Inflammatory macrophage treated with lipopolysaccharide for 1 hour (primary cell): Measurements from ENCODE around the gene AXIN2.
A peak's percentile ranks its signal among the peaks of the same experiment; 100 is the strongest.

ENCODE experiments used
- DNase-seq, 2 donors: peaks; one replicate each; pipeline ENCODE4 v3.0.0-alpha.2; 2020 to 2022

The AXIN2 gene, protein sequence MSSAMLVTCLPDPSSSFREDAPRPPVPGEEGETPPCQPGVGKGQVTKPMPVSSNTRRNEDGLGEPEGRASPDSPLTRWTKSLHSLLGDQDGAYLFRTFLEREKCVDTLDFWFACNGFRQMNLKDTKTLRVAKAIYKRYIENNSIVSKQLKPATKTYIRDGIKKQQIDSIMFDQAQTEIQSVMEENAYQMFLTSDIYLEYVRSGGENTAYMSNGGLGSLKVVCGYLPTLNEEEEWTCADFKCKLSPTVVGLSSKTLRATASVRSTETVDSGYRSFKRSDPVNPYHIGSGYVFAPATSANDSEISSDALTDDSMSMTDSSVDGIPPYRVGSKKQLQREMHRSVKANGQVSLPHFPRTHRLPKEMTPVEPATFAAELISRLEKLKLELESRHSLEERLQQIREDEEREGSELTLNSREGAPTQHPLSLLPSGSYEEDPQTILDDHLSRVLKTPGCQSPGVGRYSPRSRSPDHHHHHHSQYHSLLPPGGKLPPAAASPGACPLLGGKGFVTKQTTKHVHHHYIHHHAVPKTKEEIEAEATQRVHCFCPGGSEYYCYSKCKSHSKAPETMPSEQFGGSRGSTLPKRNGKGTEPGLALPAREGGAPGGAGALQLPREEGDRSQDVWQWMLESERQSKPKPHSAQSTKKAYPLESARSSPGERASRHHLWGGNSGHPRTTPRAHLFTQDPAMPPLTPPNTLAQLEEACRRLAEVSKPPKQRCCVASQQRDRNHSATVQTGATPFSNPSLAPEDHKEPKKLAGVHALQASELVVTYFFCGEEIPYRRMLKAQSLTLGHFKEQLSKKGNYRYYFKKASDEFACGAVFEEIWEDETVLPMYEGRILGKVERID

DNA sequence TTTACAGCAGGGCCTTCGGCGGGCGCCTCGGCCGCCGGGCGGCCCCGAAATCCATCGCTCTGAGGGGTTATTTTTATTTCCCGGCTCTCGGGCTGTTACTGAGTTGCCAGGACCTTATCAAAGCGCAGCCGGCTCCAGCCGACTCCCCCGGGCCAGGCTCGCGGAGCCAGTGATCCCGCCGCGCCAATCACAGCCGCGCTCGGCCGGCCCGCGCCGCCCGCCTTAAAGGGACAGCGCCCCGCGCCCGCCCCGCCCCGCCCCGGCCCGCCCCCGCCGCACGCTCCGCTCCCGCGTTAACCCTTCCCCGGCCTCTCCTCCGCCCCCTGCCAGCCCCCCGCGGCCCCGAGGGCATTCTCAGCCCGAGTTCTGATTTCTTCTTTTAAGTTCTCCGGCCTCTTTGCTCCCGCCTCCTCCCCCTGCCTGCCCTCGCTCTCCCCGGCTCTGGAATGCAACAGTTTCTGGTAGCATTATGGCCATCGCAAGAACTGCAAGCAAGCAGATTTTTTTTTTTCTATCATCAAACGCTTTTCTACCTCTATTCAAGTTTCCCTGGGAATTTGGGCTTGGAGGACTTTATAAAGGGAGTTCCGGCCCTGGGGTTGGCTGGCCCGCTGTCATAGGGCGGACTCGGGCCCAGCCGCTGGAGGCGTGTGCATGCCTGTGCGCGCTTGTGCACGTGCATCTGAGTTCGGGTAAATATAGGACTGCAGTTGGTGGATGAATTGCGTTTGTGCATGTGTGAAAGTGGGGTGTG lies at the start of gene AXIN2:
TSS of gene AXIN2 (minus strand) at position 197 of the 754 bp plus-strand sequence. CDS start 3,028 bp downstream, outside the sequence.
- peak; percentile 45 to 48 for DNase-seq

- DNase-seq, result no peak
These were observed 48.3 kb upstream of the AXIN2 start for GRCh38 chr17:65609749-65610148.

GRCh38 chr17:65609286-65609685 lies 47.8 kb upstream of the AXIN2 start:
- no peak for DNase-seq

- no peak for DNase-seq
These were observed 42.6 kb upstream of the AXIN2 start for GRCh38 chr17:65604070-65604469.

DNA sequence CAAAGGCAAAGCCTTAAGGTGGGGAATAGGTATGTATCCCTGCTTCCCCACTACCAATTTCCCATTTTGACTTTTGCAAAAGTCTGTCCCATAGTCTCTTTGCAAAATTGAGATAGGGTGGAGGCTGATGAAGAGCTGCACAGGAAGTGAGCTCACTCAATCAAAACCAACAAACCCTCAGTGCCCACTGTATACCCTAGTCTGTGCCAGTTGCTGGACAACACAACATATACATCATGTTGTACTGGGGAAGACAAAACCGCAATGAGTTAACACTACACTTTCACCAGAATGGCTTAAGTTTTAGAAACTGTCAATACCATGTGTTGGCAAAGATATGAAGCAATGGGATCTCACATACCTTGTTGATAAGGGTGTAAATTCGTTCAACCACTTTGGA lies 40.4 kb upstream of the AXIN2 start:
- DNase-seq, result no peak

DNA sequence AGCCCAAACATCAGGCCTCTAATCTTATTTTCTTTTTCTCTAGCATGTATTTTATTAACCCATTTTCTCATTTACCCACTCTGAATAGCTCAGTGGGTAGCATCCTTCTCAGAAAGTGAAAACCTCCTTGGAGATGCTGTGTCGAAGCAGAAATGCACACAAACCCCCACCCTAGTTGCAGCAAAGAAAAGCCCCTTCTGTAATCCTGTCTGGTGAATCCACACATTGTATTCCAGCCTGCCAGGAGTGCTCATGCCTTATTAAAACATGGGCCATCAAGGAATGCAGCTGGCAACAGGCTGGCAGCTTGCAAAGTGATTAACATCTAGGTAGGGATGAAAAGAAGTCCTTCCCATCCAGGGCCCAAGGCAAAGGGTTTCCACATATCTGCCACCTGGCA lies 39.7 kb upstream of the AXIN2 start:
- no peak for DNase-seq

GRCh38 chr17:65600518-65600917 lies 39.1 kb upstream of the AXIN2 start:
- no peak for DNase-seq

GRCh38 chr17:65599650-65600049 lies 38.2 kb upstream of the AXIN2 start:
- DNase-seq, result no peak

DNA sequence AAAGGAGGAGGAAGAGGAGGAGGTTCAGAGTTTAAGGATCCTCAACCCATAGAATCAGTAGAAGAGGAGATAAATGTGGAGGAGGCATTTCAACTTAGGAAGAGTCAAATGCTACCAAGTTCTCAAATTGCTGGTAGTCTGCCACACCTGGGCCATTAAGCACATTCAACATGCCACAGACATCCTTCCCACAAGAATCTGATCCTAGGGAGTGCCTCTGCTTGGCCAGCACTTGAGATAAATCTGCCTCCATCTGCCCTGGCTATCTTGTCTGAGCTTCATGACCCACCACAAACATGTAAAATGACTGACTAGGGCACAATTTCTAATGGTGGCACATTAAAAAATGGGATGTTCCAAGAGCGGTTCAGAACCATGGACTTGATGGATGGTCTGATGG lies 37.3 kb upstream of the AXIN2 start:
- DNase-seq, result no peak

GRCh38 chr17:65595071-65595656 lies 33.7 kb upstream of the AXIN2 start:
- no peak for DNase-seq

DNA sequence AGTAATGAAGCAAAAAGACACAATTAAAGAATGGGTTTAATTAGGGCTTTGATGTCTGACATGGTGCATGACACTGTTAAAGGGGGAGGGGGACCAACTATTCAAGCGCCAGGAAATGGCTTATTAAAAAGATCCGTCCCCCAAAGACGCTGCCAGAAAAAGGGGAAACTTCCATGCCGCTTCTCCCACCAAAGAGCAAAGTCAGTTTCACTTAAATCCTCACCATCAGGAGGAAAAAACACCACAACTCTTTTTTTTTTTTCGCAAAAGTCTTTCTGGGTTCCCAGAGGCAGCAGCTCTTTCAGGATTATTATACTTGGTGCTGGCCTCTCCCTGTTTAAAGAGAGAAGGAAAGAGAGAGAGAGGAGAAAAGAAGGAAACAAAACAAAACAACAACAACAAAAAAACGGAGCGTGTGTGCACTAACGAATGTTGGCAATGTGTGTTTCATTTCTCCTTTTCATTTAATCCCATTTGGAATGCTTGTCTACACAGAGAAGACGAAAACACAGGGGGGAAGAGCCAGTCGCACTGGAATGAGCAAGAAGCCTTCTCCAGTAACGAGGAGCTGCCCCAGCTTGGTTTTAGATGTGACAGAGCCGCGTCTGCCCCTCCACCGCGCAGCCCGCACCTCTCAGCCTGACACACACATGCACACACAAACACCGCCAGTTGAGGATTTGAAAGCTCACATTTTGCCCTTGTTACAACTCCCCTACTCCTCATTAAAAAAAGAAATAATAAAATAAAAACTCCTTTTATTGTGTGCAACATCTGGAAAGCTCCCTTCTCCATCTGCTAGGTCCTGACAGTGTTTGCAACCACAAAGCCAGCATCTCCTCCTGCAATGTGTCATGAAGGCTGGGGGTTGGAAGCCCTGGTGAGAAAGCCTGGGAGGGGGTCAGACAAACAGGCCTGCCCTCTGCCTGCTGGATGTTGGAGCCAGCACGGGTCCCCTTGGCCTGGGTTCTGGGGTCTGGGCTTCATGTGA lies 32.7 kb upstream of the AXIN2 start:
- DNase-seq, result no peak

- DNase-seq, result no peak
These were observed 31.8 kb upstream of the AXIN2 start for GRCh38 chr17:65593092-65593854.

- DNase-seq, result no peak
These were observed 30.9 kb upstream of the AXIN2 start for GRCh38 chr17:65592125-65592965.

- DNase-seq, result no peak
These were observed 27.9 kb upstream of the AXIN2 start for GRCh38 chr17:65589321-65589720.

DNA sequence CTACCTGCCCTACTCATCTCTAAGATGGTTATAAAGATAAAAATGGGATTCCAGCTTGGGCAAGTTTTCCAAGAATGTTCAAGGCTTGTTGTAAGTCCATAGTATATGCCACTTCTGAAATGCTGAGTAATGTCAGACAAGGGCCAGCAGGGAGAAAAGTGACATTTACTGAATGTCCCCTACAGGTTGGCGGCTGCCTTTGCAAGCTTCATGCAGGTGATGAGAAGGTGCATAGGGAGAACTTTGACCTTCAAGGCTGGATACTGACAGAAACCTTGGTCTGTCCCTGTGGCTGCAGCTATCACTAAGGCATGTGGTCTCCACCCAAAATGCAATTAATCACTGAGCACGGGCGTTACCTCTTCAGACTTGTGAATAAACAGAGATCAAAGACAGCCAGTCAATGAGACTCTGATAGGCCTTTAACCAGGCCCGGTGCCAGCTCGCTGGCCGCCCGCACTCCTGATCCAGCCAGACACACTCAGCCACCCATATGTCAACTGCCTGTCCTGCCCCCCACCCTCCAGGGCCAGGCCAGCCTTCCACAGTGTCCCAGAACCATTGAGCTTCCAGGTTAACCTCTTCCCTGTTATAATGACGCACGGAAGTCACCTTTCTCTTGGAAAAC lies 26.8 kb upstream of the AXIN2 start:
- no peak for DNase-seq

DNA sequence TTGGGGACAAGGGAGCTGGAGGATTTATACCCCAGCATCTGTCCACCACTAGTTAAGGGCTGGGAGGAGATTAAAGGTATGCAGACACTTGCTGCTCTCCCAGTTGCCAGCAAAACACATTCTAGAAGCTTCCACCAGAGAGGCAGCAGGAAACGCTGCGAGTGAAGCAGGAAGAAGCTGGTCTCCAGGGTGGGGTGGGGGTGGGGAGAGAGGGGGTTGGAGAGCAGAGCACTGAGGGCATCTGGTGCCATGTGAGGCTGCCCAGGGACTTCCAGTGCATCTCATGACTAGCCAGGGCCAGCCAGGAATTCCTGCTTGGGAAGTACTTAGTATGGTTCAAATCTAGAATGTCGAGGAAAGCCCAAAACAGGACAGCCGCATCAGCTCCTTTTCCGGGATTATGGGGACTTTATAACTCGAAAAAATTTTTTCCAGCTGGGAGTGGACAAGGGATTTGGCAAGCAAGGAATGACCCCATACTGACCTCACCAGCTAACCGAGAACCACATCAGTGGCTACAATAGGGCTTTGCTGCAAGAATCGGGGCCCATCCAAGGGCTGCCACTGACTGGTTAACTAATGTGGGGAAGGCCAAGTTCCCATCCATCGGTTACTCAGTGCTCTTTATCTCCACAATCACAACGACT lies 26.2 kb upstream of the AXIN2 start:
- no peak for DNase-seq

- DNase-seq, result no peak
These were observed 25.5 kb upstream of the AXIN2 start for GRCh38 chr17:65586899-65587298.

DNA sequence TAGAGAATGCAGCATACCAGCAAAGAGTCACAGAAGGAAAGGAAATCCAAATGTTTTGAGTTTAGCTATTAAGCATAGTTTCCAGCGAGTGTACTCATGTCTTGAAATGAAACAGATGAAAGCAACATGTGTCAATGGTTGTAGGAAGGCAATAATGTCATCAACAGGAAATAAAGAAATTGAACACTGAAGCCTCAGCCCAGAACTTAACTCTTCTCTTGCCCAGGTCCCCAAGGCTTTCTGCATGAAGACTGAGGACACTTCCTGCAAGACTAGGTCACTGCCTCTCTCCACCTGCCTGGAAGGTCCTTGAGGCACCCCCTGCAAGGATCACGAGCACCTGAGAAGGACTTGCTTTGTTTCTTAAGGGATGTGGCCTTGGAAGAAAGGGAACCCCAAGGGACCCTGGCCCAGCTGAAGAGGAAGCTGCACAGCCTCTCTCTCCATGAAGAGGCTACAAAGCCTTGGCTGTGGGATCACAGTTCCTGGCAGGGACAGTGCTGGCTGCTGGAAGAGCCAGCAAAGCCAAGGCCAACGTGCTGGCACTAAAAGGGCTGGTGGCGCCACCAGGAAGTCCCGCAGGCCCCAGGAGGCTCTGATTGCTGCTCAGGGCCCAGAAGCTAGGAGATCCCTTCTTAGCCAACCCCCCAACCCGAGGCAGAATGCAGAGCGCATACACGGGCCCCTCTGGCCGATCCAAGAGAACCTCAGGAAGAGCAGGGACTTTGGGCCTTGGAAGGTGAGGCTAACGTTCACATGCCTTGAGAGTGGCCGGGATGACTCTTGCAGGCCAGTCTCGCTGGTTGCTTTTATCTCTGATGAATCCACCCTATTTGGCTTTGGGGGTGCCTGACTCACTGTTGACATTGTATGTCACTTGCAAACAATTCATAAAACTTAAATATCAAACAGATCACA lies 23.4 kb upstream of the AXIN2 start:
- DNase-seq, result no peak
